Loucy (cell line): ENCODE data around the gene DNAH17.

Experiments
- CTCF ChIP-seq: fragments of 200-600 bp; sonication (generic); conservative IDR thresholded peaks from 2 replicates; pipeline ENCODE4 v1.5.1; 2014; ENCODE audit warnings: mild to moderate bottlenecking, antibody characterized with exemption, low read length
- EZH2phosphoT487 ChIP-seq: fragments of 200-600 bp; IDR thresholded peaks from 2 replicates; pipeline ENCODE4 v1.6.1; 2018; ENCODE audit warnings: antibody characterized with exemption, mild to moderate bottlenecking, moderate library complexity, borderline replicate concordance

DNA sequence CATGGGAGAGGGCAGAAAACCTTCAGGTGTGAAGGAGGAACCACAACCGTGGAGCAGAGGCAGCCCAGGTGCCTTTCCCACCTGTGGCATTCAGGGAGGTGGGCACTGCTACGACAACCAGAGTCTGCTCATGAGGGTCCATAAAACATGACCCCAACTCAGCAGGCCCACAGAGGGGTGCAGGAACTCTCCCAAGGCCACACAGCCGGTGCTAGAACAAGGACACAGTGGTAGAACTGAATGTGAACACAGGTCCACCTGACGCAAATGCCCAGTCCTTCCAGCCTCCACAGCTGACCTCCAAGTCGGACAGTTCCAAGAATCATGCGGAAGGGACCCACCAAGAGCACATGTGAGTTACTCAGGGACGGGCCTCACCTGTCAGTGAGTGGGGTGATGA is 76.4 kb downstream of the DNAH17 start:
- TF ChIP-seq CTCF, result no peak
- TF ChIP-seq EZH2phosphoT487, result no peak
